NCI-H748 treated with DMSO at 0.1 percent for 48 hours (cell line): ENCODE results near the gene LRBA.
A peak's percentile ranks its signal among the peaks of the same experiment; 100 is the strongest.
"Not testable (repeated sequence)": the region's sequence is repeated elsewhere in the genome, so short reads cannot be mapped to it uniquely, and the experiment has no call there.

ENCODE experiments used
- DNase-seq: peaks from one replicate; lab custom pipeline; 2025; lab: John Stamatoyannopoulos, UW

LRBA gene

DNA sequence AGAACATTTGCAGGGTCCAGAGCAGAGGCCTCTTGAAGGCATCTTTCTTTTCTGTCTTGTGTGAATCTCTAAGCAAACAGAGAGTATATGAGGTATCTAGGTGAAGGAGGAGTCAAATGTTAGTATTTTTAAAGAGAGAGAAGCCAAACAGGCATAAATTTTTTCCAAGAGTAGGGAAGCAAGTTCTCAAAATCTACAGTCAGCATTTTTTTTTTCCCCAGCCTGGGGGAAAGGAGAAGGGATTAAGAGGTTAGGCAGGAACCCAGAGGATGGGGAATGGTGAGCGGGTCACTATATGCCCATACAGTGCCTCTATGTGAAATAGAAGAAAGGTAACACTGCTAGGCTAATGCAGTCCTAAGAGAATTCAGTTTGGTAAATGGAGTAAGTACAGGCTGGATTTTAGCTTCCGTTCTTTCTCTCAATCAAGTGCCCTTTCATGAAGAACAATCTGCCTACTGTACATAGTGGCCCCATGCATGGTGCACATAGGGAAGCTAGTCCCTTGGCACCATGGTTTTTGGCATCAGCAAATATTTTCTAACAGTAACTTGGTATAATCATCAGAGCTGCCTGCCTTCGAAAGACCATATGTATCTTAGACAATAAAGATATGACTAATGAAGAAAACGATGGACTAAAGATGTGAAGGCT is 596.2 kb downstream of the LRBA start:
- DNase-seq = no peak

DNA sequence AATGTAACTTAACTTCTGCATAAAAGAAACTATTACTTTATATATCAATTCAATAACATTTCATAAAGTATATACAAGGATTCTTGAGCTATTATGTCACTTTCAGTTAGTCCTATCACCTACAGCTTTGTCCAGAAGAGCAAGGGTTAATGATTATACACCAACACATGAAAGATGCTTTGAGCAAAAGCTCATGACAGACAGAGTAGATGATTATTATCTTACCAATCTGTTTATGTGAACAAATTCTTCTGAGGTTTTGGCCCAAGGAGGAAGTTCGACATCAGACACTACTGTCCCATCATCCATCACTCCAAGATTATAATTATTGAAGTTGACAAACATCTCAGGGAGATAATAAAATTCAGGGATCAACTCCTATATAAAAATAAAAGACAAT is 599.9 kb downstream of the LRBA start:
- no peak for DNase-seq

DNA sequence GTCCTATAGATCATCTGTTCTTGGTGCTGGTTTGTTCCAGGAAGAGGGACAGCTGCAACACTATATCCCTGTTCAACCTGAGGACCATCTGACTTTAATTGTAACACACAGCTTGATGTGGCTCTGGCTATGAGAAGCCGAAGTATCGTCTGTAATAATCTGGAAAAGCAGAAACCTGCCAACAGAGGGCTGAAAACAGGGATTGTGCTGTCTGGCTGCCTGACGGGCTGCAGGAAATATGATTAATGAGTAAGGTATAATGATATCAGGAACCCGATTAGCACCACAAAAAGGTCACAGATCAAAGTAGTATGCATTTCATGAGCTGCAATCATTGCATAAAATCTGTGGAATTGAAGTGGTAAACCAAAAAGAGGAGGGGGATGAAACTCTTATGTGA is 603.6 kb downstream of the LRBA start:
- no peak for DNase-seq

DNA sequence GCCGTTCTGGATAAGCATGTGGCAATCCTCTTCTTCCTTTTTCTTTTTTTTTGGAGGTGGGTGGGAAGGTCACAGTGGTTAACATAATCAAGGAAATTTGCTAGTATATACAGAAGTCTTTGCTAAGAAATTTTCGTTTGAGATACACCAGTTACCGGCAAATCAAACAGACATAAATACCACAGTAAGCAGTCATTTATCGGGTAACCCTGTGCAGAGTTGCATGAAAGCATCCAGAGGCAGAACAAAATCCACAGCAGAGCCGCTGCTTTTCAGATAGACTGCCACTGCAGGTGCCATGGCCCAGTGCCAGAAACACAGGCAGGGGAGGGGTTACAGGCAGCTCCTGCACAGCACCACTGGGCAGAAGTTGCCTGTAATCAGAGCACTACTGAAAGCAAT is 612.2 kb downstream of the LRBA start:
- DNase-seq = peak; percentile 62

DNA sequence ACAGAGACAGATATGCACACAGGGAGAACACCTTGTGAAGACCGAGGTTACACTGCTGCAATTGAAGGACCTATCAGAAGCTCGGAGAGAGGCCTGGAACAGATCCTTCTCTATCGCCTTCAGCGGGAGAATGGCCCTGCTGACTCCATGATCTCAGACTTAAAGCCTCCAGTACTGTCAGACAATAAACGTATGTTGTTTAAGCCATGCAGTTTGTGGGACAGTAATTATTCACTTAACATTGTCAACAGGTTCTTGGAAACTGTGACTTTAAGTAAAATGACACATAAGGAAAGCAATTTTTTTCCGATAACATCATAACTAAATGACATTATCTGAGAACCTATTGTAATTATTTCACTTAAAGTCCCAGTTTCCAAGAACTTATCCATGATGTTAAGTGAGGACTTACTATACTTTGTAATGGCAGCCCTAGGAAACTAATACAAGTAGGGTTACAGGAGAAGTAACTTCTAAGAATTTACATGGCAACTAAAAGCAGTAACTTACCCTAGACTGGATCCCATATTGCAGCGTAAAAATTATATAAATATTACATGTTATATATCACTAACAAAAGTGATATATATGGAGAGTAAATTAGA is 613.9 kb downstream of the LRBA start:
- no peak for DNase-seq

DNA sequence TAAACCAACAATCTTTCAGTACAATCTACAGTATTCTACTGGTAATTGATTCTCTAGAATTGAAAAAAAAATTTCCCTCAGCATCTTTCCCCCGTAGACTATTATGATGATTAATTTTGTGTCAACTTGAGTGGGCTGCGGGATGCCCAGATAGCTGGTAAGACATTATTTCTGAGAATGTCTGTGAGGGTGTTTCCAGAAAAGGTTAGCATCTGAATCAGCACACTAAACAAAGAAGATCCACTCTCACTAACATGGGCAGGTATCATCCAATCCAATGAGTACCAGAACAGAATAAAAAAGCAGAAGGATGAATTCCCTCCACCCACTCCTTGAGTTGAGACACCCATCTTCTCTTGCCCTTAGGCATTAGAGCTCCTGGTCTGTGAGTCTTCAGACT is 619.2 kb downstream of the LRBA start:
- DNase-seq = no peak

DNA sequence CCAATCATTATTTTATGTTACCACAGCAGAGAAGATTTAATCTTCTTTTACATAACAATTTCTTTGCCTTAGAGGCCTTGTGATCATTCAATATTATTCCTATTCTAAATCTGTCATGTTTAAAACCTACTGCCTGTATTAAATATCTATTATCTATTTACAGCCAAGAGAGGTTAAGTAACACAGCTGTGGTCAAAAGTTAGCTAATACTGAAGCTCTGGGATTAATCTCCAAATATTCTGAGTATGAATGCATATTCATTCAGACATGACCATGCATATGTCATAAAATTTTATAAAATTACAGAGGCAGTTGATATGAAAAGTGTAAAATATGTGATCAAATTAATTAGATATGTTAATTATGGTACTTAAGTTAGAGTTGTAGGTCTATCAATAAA is 621.0 kb downstream of the LRBA start:
- DNase-seq = no peak

DNA sequence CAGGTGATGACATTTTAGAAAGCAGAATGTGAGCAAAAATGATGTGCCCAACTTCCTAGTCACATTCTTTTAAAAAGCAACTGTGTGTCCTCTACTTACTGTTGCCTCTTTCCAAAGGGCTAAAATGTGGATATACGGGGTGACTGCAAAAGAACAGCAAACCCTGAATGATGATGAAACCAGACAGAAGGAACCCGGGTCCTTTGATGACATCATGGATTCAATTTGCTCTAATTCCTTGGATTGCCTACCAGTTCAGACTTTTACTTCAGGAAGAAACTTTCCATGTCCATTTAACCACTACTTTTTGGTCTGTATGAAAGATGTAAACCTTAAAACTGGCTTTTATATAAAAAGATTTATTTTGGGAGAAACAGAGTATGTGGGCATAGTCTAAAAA is 624.0 kb downstream of the LRBA start:
- DNase-seq = no peak

DNA sequence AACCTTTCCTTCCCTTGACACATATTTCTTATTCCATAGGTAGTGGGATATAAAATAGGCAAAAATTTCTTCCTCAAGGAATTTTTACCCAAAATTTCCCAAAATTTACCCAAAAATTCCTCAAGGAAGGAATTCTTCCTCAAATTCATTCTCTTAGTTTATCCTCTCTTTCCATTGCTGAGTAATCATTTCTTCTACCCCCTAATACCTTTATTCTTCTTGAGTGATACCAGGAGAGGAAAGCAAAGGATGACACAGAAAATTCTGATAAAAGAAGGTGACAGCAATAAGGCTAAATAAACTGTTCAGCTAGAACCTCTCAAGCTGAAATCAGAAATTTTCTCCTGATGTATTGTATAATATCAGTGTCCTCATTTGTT is 624.6 kb downstream of the LRBA start:
- no peak for DNase-seq

DNA sequence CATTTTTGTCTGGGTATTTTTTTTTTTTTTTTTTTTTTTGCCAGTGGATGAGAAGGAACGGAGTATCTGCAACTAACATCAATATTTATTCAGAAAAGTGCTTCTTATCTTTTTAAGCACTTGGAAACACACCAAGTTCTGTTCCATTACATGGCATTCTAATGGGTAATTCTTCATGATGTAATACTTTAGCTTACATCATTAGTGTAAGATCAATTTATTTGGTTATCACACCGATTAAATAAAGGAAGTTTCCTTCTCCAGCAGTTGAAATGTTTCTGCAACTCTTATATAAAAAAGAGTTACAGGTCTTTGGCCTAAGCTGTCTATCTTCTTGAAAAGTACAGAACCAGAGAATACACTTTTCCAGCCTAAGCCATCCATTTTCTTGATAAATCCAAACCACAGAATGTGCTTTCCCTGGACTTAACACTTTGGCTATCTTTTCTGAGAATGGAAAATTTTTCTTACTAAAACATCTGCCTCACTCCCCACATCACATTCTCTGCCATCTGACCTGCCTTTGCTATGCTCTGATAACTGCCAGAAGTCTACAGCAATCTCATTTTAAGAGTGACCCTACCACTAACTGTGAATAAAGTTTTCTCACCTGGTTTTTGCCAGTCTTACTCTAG is 625.1 kb downstream of the LRBA start:
- DNase-seq = no peak

DNA sequence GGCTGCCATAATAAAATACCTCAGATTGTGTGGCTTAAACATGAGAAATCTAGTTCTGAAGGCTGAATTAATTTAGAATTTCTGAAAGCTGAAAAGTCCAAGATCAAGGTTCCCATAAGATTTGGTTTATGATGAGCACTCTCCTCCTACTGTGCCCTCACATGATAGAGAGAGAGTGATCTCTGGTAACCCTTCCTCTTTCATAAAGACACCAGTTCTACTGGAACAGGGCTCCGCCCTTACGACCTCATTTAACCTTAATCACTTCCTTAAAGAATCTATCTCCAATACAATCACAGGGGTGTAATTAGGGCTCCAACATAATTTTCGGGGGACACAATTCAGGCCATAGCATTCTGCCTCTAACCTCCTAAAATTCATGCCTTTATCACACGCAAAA is 627.1 kb downstream of the LRBA start:
- DNase-seq = no peak

DNA sequence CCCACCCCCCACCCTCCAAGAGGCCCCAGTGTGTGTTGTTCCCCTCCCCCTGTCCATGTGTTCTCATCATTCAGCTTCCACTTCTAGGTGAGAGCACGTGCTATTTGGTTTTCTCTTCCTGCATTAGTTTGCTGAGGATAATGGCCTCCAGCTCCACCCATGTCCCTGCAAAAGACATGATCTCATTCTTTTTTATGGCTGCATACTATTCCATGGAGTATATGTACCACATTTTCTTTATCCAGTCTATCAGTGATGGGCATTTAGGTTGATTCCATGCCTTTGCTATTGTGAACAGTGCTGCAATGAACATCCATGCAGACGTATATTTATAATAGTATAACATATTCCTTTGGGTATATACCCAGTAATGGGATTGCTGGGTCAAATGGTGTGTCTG is 628.7 kb downstream of the LRBA start:
- DNase-seq = not testable (repeated sequence)

DNA sequence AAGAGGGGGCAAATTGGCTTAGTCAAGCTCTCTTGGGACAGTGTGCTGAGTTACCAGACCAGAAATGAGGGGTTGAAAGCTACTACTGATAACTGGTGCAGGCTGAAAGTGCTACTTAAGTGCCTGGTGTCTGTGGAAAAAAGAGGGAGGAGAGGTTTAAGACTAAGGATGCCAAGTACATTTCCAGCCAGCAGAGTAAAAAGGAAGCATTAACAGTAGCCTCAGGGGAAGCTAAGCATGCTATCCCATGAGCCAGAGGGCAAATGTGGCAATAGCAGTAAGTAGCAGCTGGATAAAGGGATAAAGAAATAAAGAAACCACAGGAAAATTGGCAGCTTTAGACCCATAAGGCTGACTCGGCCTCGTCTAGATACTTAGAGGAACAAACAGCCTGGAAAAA is 629.5 kb downstream of the LRBA start:
- no peak for DNase-seq

DNA sequence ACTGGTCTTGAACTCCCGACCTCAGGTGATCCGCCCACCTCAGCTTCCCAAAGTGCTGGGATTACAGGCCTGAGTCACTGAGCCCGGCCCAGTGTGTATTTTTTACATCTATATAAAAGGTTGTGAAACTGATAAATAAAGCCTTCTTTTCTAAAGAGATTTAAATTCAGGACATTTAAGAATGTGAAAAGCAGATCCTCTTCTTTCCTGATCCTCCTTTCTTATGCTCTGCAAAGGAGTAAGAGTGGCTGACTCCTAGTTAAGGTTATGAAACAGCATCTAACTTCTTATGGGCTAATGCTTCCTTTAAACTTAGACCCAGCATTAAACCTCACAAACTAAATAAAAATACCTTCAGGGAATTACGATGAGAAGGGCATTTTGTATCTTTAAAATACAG is 630.8 kb downstream of the LRBA start:
- DNase-seq = no peak

DNA sequence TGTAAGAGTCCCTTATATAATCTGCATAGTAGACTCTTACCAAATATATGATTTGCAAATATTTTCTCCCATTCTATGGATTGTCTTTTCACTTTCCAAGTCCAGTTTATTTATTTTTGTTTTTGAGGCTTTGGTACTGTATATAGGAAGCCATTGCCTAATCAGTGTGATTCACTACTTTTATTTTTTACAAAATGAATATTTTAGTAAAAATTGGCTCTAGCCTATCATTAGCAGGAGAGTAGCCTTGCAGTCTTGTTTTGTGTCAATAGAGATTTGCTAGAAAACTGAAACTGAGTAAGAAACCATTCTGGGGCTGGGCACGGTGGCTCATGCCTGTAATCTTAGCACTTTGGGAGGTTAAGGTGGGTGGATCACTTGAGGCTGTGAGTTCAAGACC is 633.1 kb downstream of the LRBA start:
- no peak for DNase-seq

DNA sequence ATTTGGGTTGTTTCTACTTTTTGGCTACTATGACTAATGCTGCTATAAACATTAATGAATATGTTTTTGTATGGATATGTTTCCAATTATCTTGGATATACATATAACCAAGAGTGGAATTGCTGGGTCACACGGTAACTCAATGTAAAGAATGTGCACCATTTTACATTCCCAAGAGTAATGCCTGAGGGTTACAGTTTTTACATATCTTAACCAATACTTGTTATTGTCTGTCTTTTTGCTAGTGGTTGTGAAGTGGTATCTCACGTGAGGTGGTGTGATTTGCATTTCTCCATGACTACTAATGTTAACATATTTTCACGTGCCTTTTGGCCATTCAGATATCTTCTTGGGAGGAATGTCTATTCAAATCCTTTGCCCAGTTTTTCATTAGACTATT is 633.5 kb downstream of the LRBA start:
- no peak for DNase-seq

DNA sequence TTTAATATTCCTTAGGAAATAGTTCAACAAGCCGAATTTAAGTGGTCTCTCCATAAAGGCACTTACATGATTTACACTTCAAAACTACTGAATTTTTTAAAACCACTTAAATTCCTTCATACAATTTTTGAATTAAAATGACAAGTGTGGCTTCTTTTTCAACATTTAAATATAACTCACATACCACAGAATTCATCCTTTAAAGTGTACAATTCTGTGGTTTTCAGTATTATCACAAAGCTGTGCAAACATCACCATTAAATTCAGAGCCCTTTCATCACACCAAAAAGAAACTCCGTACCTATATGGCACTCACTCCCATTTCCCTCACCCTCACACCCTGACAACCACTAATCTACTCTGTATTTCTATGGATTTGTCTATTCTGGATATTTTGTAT is 634.0 kb downstream of the LRBA start:
- DNase-seq = no peak

DNA sequence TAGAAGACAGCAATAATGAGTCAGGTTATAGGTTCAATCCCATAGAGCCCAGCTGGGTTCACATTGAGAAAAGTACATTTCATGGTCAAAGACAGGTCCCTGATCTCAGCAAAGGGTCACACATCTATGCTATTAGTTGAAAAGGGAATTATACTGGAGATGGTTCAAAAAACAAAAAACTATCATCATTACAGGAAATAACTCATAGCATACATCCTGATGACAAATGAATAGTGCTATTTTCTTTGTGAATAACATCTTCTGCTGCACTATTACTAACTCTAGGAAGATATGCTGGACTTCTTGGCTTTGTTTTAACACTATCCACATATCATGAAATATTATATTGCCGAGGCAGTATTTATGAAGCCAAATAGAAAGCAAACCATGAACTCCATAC is 635.6 kb downstream of the LRBA start:
- DNase-seq = no peak

DNA sequence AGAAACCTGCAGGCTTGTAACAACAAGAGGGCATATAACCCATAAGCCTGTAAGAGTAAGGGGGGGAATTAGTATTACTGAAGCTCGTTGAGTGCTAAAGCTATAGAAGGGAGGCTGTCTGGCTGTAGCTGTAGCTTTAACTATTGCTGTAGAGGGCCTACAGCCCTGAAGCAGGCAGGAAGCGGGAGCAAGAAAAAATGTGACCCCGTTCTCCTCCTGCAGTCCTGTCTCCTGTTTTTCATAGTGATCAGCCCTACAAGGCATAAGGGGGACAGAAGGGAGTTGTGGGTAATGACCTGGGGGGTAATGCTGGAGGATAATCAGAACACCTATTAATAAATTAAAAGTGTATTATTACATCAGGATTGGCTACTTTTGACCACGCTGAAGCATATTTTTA is 640.1 kb downstream of the LRBA start:
- no peak for DNase-seq

DNA sequence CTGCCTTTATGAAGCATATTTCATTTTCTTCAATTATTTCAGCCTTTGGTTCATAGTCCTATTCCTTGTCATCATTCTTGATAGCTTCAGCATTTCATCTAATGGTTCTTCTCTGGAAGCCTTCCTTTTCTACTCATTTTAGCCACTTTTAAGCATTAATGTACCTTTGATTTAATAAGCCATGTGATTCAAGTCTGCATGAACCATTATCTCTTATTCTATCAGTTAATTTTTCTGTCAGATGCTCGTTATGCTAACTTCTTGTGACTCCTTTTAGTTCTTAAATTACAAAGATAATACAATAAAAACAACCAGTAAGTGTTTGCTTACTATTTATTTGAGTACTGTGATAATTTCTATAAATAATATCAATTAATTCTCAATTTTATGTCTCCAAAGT is 643.2 kb downstream of the LRBA start:
- DNase-seq = no peak

DNA sequence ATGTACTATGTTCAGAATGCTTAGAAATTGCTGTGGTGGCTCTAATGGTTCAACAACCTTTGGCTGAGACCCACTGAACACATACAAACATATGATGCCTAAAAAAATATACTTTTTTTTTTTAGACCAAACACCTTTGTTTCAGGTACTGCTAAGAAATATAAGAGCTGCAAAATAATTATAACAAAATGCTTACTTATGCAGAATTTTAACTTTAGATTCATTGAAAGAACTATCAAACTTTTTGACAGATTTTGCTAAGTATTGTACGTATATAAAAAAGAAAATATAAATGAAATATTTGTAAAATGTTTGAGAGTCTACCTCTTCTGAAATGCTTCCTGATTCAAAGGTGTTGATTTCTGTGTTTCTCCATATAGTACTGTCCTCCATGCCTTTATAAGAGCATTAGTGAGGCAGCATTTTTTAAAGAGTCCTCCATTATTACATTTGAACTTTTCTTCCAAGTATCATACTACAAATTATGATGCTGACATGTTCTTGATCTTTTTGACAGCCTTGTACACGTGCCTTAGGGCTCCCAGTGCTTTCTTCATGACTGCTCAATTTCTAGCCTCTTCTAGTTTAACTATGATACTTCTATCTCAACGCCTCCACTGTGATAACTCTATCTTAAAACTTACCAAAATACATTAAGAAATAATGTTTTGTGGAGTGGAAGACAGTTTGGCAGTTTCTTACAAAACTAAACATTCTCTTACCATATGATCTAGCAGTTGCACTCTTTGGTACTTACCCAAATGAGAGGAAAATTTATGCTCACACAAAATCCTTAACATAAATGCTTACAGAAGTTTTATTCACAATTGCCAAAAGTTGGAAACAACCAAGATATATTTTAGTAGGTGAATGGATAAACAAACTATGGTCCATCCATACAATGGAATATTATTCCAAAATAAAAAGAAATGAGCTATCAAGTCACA is 645.4 kb downstream of the LRBA start:
- no peak for DNase-seq

DNA sequence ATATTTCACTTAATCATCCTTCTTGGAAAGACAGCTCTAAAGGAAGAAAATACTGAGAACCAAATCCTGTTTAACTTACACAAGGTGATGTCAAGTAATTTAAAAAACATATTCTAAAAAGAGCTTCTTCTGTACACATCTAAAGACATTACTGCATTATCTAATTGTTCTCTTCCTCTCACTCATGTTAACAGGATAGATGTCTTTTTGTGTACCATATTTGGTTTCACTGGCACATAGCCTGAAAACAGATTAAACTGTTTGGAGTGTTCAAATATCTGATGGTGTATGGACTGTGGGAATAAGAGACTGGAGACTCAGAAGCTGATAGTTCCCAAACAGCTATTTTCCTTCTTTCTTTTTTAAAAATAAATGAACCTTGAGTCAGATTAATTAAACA is 646.4 kb downstream of the LRBA start:
- DNase-seq = peak; percentile 57

DNA sequence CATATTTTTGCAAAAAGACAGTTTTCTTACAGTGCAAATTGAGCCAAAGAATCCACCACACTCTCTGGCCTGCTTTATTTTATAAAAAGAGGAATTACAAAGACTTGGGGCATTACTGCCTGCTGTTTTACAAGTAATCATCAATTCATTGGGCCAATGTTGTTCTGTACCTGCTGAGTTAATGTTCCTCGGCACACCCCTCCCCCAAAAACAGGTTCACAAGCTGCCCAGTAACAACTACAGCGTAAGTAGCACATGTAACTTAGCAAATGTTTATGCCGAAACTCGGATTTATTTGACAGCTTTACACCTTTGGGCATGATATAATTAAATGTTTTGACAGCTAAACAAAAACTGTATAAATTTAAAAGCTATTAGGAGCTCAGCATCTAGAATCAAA is 647.8 kb downstream of the LRBA start:
- DNase-seq = peak; percentile 10
